K562 (cell line): ENCODE data around the gene TPX2. TPM values are rescaled to one million over a fixed set of nuclear protein-coding genes. Genes with fewer than 3 reads are reported as not detected.

Experiments used
- ATAC-seq: fragments of 200-7000 bp; cut with Tn5 transposase; 3 replicates; pipeline ENCODE4 v1.9.1; 2020; ENCODE audit warnings: moderate library complexity
- BruUV-seq: library from RNA; stranded (reverse); fragments of 400-500 nt; replicated peaks from 2 replicates; lab custom pipeline; 2021; lab: Mats Ljungman, UMichigan
- CTCF ChIA-PET: fragments of 300-600 bp; formaldehyde crosslinking; extraction: SDS; loops from one replicate; lab custom pipeline; 2021; ENCODE audit warnings: low intra/inter-chr PET ratio; lab: Yijun Ruan, JAX
- POLR2A ChIA-PET: fragments of 300-600, 350-650 bp; sonication (Branson Sonifier 250); formaldehyde crosslinking; extraction: SDS; loops from one replicate; lab custom pipeline; 2021; ENCODE audit warnings: antibody characterized with exemption, inconsistent platforms; lab: Yijun Ruan, JAX
- DNase-seq, 4 experiments: peaks; one replicate each; pipeline versions ENCODE4 v3.0.0 to v3.0.0-alpha.2; 2011 to 2018; ENCODE audit warnings: low spot score in 3 of 4, mixed read lengths in 3 of 4; ENCODE audit errors: extremely low read depth in 1 of 4
- FAIRE-seq: peaks from 2 replicates; lab custom pipeline; 2011; peaks lifted over from hg19 to GRCh38; lab: Jason Lieb, UNC
- H2AFZ ChIP-seq: 2 replicates; pipeline ENCODE4 v1.6.0; 2011; ENCODE audit warnings: low read depth, low read length, control low read depth, inconsistent platforms
- H3K27ac ChIP-seq: fragments of 200-600 bp; 3 replicates; pipeline ENCODE4 v1.8.0; 2011; ENCODE audit warnings: low read depth, mild to moderate bottlenecking, control low read depth, inconsistent platforms, low read length, moderate library complexity, mixed read lengths; ENCODE audit errors: extremely low read depth
- H3K27me3 ChIP-seq, 2 experiments: fragments of 300-600 bp in 1 of 2; 2 replicates in 1 of 2; 3 replicates in 1 of 2; pipeline versions ENCODE4 v1.6.0 to v1.8.0; 2011; ENCODE audit warnings: inconsistent platforms in 2 of 2, low read length in 2 of 2, mild to moderate bottlenecking in 1 of 2, mixed read lengths in 1 of 2, moderate library complexity in 1 of 2; ENCODE audit not compliant: control insufficient read depth in 2 of 2, insufficient read depth in 2 of 2
- H3K36me3 ChIP-seq: fragments of 300-600 bp; 3 replicates; pipeline ENCODE4 v1.8.0; 2011; ENCODE audit warnings: mild to moderate bottlenecking, low read length, inconsistent platforms; ENCODE audit not compliant: control insufficient read depth, insufficient read depth
- H3K4me1 ChIP-seq, 2 experiments: fragments of 200-600 bp in 1 of 2; replicated peaks in 1 of 2; 2 replicates in 1 of 2; 3 replicates in 1 of 2; pipeline versions ENCODE4 v1.5.1 to v1.8.0; 2011; ENCODE audit warnings: inconsistent platforms in 2 of 2, low read length in 2 of 2, mild to moderate bottlenecking in 1 of 2, mixed read lengths in 1 of 2, moderate library complexity in 1 of 2; ENCODE audit not compliant: control insufficient read depth in 2 of 2, insufficient read depth in 2 of 2
- H3K4me2 ChIP-seq: 2 replicates; pipeline ENCODE4 v1.6.1; 2011; ENCODE audit warnings: low read length, control low read depth, inconsistent platforms, mixed read lengths; ENCODE audit not compliant: insufficient read depth
- H3K4me3 ChIP-seq: fragments of 200-600 bp; sonication (generic), shearing (Covaris generic); 2 replicates; pipeline ENCODE4 v1.5.1; 2016; ENCODE audit warnings: control low read depth, inconsistent platforms
- H3K79me2 ChIP-seq: fragments of 200-600 bp; 3 replicates; pipeline ENCODE4 v1.8.0; 2011; ENCODE audit warnings: low read length, inconsistent platforms; ENCODE audit not compliant: control insufficient read depth, insufficient read depth
- H3K9ac ChIP-seq, 2 experiments: 2 replicates each; pipeline versions ENCODE4 v1.6.0 to v1.6.1; 2011; ENCODE audit warnings: low read depth in 2 of 2, low read length in 2 of 2, control low read depth in 1 of 2, inconsistent platforms in 1 of 2, mild to moderate bottlenecking in 1 of 2, mixed read lengths in 1 of 2; ENCODE audit not compliant: insufficient read depth in 1 of 2
- H3K9me1 ChIP-seq: one replicate; pipeline ENCODE4 v1.6.0; 2011; ENCODE audit warnings: inconsistent platforms, mild to moderate bottlenecking, low read length, moderate library complexity; ENCODE audit not compliant: control insufficient read depth, insufficient read depth
- H3K9me3 ChIP-seq: replicated peaks from 2 replicates; pipeline ENCODE4 v1.5.1; 2011; ENCODE audit warnings: low read depth, low read length, inconsistent platforms; ENCODE audit not compliant: control insufficient read depth, insufficient read depth
- H4K20me1 ChIP-seq: replicated peaks from 2 replicates; pipeline ENCODE4 v1.6.1; 2011; ENCODE audit warnings: low read length, inconsistent platforms, mixed read lengths; ENCODE audit not compliant: control insufficient read depth, insufficient read depth
- CTBP1 ChIP-seq: fragments of 450-650 bp; IDR thresholded peaks from 2 replicates; pipeline ENCODE4 v1.6.1; 2016; ENCODE audit warnings: borderline replicate concordance
- DNMT1 ChIP-seq: fragments of 450-650 bp; IDR thresholded peaks from 2 replicates; pipeline ENCODE4 v1.6.1; 2016; ENCODE audit warnings: antibody characterized with exemption, mild to moderate bottlenecking
- ELF2 ChIP-seq: fragments of 250-450 bp; sonication (Bioruptor Pico); IDR thresholded peaks from 2 replicates; pipeline ENCODE4 v1.5.0; 2021; ENCODE audit warnings: mild to moderate bottlenecking
- FOXJ2 ChIP-seq: fragments of 200-800 bp; sonication (Bioruptor generic); IDR thresholded peaks from 2 replicates; pipeline ENCODE4 v1.6.1; 2016; ENCODE audit warnings: missing genetic modification characterization, missing compliant biosample characterization
- HNRNPH1 ChIP-seq: fragments of 200-400 bp; formaldehyde crosslinking; optimal IDR thresholded peaks from 2 replicates; pipeline ENCODE3; 2017; ENCODE audit warnings: low read depth, mild to moderate bottlenecking, low read length, moderate library complexity
- MEIS2 ChIP-seq: fragments of 450-650 bp; IDR thresholded peaks from 2 replicates; pipeline ENCODE4 v1.6.1; 2014; ENCODE audit warnings: mild to moderate bottlenecking; ENCODE audit not compliant: partially characterized antibody
- MYNN ChIP-seq, 2 experiments: sonication (generic); formaldehyde crosslinking in 1 of 2; IDR thresholded peaks; 2 replicates each; pipeline versions ENCODE4 v1.5.0 to v1.6.1; 2016 to 2020; ENCODE audit warnings: antibody characterized with exemption in 1 of 2, missing genetic modification reagents in 1 of 2
- NCOA2 ChIP-seq, 2 experiments: fragments of 450-650 bp; IDR thresholded peaks; 2 replicates each; pipeline ENCODE4 v1.6.1; 2018; ENCODE audit warnings: mild to moderate bottlenecking in 2 of 2, moderate library complexity in 1 of 2; ENCODE audit not compliant: partially characterized antibody in 2 of 2
- POLR3G ChIP-seq: IDR thresholded peaks from 2 replicates; pipeline ENCODE4 v1.6.1; 2011; ENCODE audit not compliant: insufficient read length, insufficient replicate concordance; ENCODE audit errors: extremely low read depth
- ZFX ChIP-seq: sonication (generic); formaldehyde crosslinking; IDR thresholded peaks from 2 replicates; pipeline ENCODE4 v1.8.0; 2022; ENCODE audit warnings: mild to moderate bottlenecking, missing genetic modification reagents, moderate library complexity
- ZNF253 ChIP-seq: fragments of 250-450 bp; sonication (Bioruptor Pico); conservative IDR thresholded peaks from 2 replicates; pipeline ENCODE4 v1.6.1; 2021; ENCODE audit warnings: mild to moderate bottlenecking
- WGBS: fragments of 100-300 bp; shearing (Covaris generic); methylation state at CpG from one replicate; pipeline ENCODE4 v1.1.6; 2016; ENCODE audit warnings: low coverage, mixed read lengths; ENCODE audit not compliant: insufficient coverage; ENCODE audit errors: missing lambda C conversion rate; 5-methylcytosine and 5-hydroxymethylcytosine counted together
- in situ Hi-C: fragments of 300-500 bp; cut with MboI; formaldehyde crosslinking; loops from 4 replicates; pipeline ENCODE4 v1.15.0; 2018; ENCODE audit warnings: inconsistent platforms, mixed read lengths
- intact Hi-C: fragments of 100-400 bp; cut with micrococcal nuclease; formaldehyde crosslinking; loops from 2 replicates; pipeline ENCODE4 v1.14.2; 2022
- polyA plus RNA-seq, 8 experiments: library from polyadenylated mRNA; depleted of rRNA in 4 of 8; stranded (reverse) in 5 of 8; unstranded in 3 of 8; fragments of >200 nt; fragmentation: Nextera tagmentation in 2 of 8; fragmentation: Illumina TruSeq in 1 of 8; extraction: Ambion mirVana in 2 of 8; extraction: Trizol in 1 of 8; gene quantifications; 2 replicates each; pipeline versions ENCODE4 v1.2.1 to v1.2.3, GENCODE V29; 2011 to 2014; ENCODE audit warnings: inconsistent platforms in 1 of 8, missing spikeins in 1 of 8
- total RNA-seq, 7 experiments: library from RNA; depleted of rRNA in 6 of 7; stranded (reverse); fragments of >200 nt in 6 of 7; fragmentation: Illumina TruSeq in 2 of 7; extraction: Trizol in 2 of 7; gene quantifications; 2 replicates each; pipeline versions ENCODE4 v1.2.1 to v1.2.3, GENCODE V29; 2011 to 2021; ENCODE audit warnings: low replicate concordance in 1 of 7
- TF ChIP-seq, protein P1 (sequence below): sonication (generic); formaldehyde crosslinking; IDR thresholded peaks from 2 replicates; pipeline ENCODE4 v1.8.1; 2022; ENCODE audit warnings: missing genetic modification reagents
- TF ChIP-seq, protein P2 (sequence below): fragments of 250-450 bp; sonication (Bioruptor Pico); IDR thresholded peaks from 2 replicates; pipeline ENCODE4 v1.4.0; 2020; ENCODE audit warnings: mild to moderate bottlenecking, moderate library complexity

Gene TPX2
- total and polyA plus RNA-seq, 9 of the 15 experiments (the other 6 are each of a cell fraction or from before 2014, with no cell fraction given): 48.0 to 241 (median 133) TPM

DNA sequence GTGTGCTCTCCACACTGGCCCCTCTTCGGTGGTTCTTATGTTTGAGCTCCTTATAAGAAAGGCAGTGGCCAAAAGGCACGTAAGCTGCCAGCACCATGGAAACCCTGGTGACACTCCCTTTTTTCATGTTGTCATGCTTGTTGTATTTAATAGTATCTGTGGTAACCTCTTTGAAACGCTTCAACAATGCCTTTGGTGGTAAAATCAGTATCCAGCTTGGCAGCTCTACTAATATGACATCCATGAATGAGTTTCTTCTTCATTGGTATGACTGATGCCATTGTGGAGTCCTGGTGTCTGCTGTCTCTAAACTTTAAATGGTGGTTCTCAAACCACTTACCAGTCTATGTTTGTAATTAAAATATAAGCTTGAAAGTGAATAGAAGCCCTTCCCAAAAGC, 69.4 kb downstream of the TPX2 start (continued):
- TF ChIP-seq, protein P1, sequence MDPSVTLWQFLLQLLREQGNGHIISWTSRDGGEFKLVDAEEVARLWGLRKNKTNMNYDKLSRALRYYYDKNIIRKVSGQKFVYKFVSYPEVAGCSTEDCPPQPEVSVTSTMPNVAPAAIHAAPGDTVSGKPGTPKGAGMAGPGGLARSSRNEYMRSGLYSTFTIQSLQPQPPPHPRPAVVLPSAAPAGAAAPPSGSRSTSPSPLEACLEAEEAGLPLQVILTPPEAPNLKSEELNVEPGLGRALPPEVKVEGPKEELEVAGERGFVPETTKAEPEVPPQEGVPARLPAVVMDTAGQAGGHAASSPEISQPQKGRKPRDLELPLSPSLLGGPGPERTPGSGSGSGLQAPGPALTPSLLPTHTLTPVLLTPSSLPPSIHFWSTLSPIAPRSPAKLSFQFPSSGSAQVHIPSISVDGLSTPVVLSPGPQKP (CRISPR knock-in tag): no peak
- no peak for TF ChIP-seq FOXJ2 (tag)
- TF ChIP-seq DNMT1: no peak
- TF ChIP-seq CTBP1: no peak

DNA sequence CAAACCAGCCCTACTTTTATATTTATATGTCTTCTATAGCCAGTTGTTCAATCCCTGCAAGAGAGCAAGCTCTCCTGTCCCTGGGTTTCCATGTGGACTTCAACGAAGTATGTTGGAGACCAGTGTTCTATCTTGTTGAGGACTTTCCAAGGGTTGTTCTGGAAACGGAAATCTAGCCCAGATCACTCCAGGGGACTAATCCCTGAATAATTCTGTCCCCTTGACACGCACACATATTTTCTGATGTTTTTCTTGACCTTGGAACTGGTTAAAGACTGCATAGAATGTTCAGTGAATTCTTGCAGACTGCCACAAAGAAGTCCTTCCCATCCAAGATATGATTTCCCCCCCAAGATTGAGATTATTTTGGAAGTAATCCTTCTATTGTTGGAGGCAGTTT, 70.6 kb downstream of the TPX2 start:
- Histone ChIP-seq H4K20me1 (peaks cover 6% of the 10 kb centered on the region; the same call in 1 of the 2 replicates), H3K27me3 (no peaks in the 10 kb centered on the region), H2AFZ (no peak overlapping the region), H3K36me3 (peaks cover 29% of the 10 kb centered on the region), H3K4me1 (peaks cover 8 to 16% of the 10 kb centered on the region in 2 experiments), H3K79me2 (no peaks in the 10 kb centered on the region), H3K4me2 (no peak overlapping the region), H3K4me3 (no peak overlapping the region), H3K27ac (no peak overlapping the region), H3K9me1 (peaks cover 5% of the 10 kb centered on the region), H3K9me3 (no peaks in the 10 kb centered on the region), H3K9ac (no peak overlapping the region)
- ATAC-seq (no peak), FAIRE-seq (no peak), DNase-seq (no peak)
- WGBS: 56% methylated on average over 3 of the region's 3 CpGs
- no TSS peak for BruUV-seq
- ChIA-PET CTCF (no interaction called here), POLR2A (interaction anchor here (1.5 kb wide), 1 partner anchor 8 kb away, joined by 9 read pairs; the partner anchor contains the start of gene MYLK2)
- intact Hi-C loops: no loop called here
- in situ Hi-C loops: no loop called here
- TF ChIP-seq ELF2 (no peak), MEIS2 (no peak), ZNF253 (no peak), ZFX (no peak), NCOA2 (IDR thresholded peaks at IDR 0.05; ENCODE audit: partially characterized antibody in 2 of 2) (no peak), MYNN (IDR thresholded peaks at IDR 0.05) (no peak), MYNN (CRISPR knock-in tag; IDR thresholded peaks at IDR 0.05) (no peak), POLR3G (no peak), HNRNPH1 (no peak)
- TF ChIP-seq, protein P2, sequence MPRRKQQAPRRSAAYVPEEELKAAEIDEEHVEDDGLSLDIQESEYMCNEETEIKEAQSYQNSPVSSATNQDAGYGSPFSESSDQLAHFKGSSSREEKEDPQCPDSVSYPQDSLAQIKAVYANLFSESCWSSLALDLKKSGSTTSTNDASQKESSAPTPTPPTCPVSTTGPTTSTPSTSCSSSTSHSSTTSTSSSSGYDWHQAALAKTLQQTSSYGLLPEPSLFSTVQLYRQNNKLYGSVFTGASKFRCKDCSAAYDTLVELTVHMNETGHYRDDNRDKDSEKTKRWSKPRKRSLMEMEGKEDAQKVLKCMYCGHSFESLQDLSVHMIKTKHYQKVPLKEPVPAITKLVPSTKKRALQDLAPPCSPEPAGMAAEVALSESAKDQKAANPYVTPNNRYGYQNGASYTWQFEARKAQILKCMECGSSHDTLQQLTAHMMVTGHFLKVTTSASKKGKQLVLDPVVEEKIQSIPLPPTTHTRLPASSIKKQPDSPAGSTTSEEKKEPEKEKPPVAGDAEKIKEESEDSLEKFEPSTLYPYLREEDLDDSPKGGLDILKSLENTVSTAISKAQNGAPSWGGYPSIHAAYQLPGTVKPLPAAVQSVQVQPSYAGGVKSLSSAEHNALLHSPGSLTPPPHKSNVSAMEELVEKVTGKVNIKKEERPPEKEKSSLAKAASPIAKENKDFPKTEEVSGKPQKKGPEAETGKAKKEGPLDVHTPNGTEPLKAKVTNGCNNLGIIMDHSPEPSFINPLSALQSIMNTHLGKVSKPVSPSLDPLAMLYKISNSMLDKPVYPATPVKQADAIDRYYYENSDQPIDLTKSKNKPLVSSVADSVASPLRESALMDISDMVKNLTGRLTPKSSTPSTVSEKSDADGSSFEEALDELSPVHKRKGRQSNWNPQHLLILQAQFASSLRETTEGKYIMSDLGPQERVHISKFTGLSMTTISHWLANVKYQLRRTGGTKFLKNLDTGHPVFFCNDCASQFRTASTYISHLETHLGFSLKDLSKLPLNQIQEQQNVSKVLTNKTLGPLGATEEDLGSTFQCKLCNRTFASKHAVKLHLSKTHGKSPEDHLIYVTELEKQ (CRISPR knock-in tag): no peak
